ENCODE data around the gene ZNF438.
A peak's percentile ranks its signal among the peaks of the same experiment; 100 is the strongest.

Gene ZNF438

GRCh38 chr10:30819341-30820181 is 212.1 kb downstream of the ZNF438 start:
- TF ChIP-seq TEAD4 (IDR thresholded peaks at IDR 0.05) (no peak), USF1 (IDR thresholded peaks at IDR 0.05) (no peak), ZBTB7A (IDR thresholded peaks at IDR 0.05; ENCODE audit: low read depth) (no peak; the same call in 1 of the 2 replicates), NFIC (IDR thresholded peaks at IDR 0.05) (no peak), CREB1 (IDR thresholded peaks at IDR 0.05; ENCODE audit: low read depth) (no peak), EGR1 (IDR thresholded peaks at IDR 0.05) (no peak), TAF1 (IDR thresholded peaks at IDR 0.05; ENCODE audit: low read depth) (no peak), MAX (IDR thresholded peaks at IDR 0.05) (no peak), FOXM1 (IDR thresholded peaks at IDR 0.05; ENCODE audit: borderline replicate concordance, low read depth) (no peak), YY1 (IDR thresholded peaks at IDR 0.05; ENCODE audit: low read depth) (no peak), REST (IDR thresholded peaks at IDR 0.05; ENCODE audit: low read depth) (no peak), EP300 (IDR thresholded peaks at IDR 0.05; ENCODE audit: borderline replicate concordance) (no peak), CEBPB (IDR thresholded peaks at IDR 0.05) (no peak), TCF12 (IDR thresholded peaks at IDR 0.05; ENCODE audit: low read depth) (no peak), RAD21 (IDR thresholded peaks at IDR 0.05; ENCODE audit: low read depth) (no peak)

GRCh38 chr10:30818854-30819253 is 212.8 kb downstream of the ZNF438 start:
- TF ChIP-seq TCF12 (IDR thresholded peaks at IDR 0.05; ENCODE audit: low read depth) (peak; percentile 77; the same call in 1 of the 2 replicates), CREB1 (IDR thresholded peaks at IDR 0.05; ENCODE audit: low read depth) (no peak), ZBTB7A (IDR thresholded peaks at IDR 0.05; ENCODE audit: low read depth) (no peak; the same call in 1 of the 2 replicates), YY1 (IDR thresholded peaks at IDR 0.05; ENCODE audit: low read depth) (no peak), CEBPB (IDR thresholded peaks at IDR 0.05) (0 out of 2 replicates have a peak, but pooled peaks have one; percentile 5), REST (IDR thresholded peaks at IDR 0.05; ENCODE audit: low read depth) (no peak), TAF1 (IDR thresholded peaks at IDR 0.05; ENCODE audit: low read depth) (no peak), MAX (IDR thresholded peaks at IDR 0.05) (peak; percentile 73), RAD21 (IDR thresholded peaks at IDR 0.05; ENCODE audit: low read depth) (0 out of 2 replicates have a peak, but pooled peaks have one; percentile 1), EGR1 (IDR thresholded peaks at IDR 0.05) (0 out of 2 replicates have a peak, but pooled peaks have one; percentile 31), TEAD4 (IDR thresholded peaks at IDR 0.05) (peak; percentile 54), NFIC (IDR thresholded peaks at IDR 0.05) (peak; percentile 74), EP300 (IDR thresholded peaks at IDR 0.05; ENCODE audit: borderline replicate concordance) (peak; percentile 81), FOXM1 (IDR thresholded peaks at IDR 0.05; ENCODE audit: borderline replicate concordance, low read depth) (peak; percentile 28; the same call in 1 of the 2 replicates), USF1 (IDR thresholded peaks at IDR 0.05) (no peak)

- TF ChIP-seq EP300 (IDR thresholded peaks at IDR 0.05; ENCODE audit: borderline replicate concordance) (peak; percentile 86), TCF12 (IDR thresholded peaks at IDR 0.05; ENCODE audit: low read depth) (peak; percentile 74), USF1 (IDR thresholded peaks at IDR 0.05) (no peak), NFIC (IDR thresholded peaks at IDR 0.05) (peak; percentile 96), TEAD4 (IDR thresholded peaks at IDR 0.05) (peak; percentile 68), TAF1 (IDR thresholded peaks at IDR 0.05; ENCODE audit: low read depth) (no peak), CREB1 (IDR thresholded peaks at IDR 0.05; ENCODE audit: low read depth) (no peak), ZBTB7A (IDR thresholded peaks at IDR 0.05; ENCODE audit: low read depth) (peak; percentile 76), MAX (IDR thresholded peaks at IDR 0.05) (peak; percentile 66; the same call in 1 of the 2 replicates), YY1 (IDR thresholded peaks at IDR 0.05; ENCODE audit: low read depth) (no peak), CEBPB (IDR thresholded peaks at IDR 0.05) (peak; percentile 45; the same call in 1 of the 2 replicates), RAD21 (IDR thresholded peaks at IDR 0.05; ENCODE audit: low read depth) (peak; percentile 8; the same call in 1 of the 2 replicates), REST (IDR thresholded peaks at IDR 0.05; ENCODE audit: low read depth) (no peak), EGR1 (IDR thresholded peaks at IDR 0.05) (no peak), FOXM1 (IDR thresholded peaks at IDR 0.05; ENCODE audit: borderline replicate concordance, low read depth) (no peak)
These were observed 213.5 kb downstream of the ZNF438 start for GRCh38 chr10:30818010-30818660.

Measured in Ishikawa (cell line).